T-helper 22 cell (primary cell): ENCODE results near the gene PIGM.
"Not testable (repeated sequence)": the region's sequence is repeated elsewhere in the genome, so short reads cannot be mapped to it uniquely, and the experiment has no call there.

ENCODE experiments used
- DNase-seq: peaks from one replicate; pipeline ENCODE4 v3.0.0-alpha.2; 2020; ENCODE audit warnings: low read depth

The PIGM gene

DNA sequence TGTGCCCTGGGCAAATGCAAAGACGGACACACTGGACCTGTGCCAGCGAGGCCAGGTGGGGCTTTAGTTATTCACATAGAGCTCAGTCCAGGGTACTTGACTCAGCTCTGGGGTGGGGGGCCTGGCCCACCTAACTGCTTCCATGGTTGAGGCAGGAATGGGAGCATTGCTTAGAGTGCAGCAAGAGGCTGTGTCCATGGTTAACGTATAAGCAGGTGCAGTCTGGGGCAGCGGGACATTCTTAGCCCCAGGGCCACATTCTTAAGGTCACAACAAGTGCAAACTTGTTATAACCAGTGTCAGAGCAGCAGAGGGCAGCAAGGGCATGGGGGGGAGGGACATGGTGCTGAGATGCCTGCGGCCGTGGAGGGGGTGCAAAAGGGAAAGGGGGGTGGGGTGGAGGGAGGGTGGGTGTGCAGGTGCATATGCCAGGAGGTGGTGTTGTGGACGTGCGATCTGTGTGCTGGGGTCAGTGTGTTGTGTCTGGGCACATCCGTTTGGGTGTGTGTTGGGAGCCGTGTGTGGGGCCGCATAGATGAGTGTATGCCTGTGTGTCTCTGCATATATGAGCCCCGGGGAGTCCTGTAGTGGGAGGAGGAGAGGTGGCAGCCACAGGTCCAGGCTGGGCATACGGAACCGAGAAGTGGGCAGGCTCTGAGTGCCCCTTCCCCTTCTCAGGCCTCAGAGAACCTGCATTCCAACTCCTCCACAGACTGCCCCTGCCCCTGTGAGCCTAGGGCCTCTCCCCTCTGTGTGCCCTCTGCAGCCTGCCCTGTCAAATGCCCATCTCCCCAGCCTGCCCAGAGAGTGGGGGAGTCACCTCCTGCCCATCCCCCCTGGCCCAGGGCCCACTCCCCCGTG, 29.8 kb upstream of the PIGM start:
- no peak for DNase-seq

DNA sequence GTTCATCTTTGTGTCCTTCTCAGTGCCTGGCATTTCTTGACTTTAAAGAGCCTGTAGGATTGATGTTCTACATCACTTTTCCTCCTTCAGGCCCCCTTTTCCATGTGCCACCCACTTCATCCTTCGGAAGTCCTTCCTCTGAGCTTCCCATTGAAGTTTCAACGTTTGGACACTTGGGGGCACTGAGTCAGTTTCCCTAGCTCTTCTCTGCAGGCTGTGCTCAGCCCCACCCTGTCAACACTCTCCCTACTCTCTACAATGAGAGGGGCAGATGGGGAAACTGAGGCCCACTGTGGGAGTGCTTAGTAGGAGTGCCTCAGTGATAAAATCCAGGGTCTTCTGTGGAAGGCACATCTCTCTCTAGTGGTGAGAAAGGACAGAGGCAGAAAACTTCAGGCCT, 26.3 kb upstream of the PIGM start:
- DNase-seq, result no peak

DNA sequence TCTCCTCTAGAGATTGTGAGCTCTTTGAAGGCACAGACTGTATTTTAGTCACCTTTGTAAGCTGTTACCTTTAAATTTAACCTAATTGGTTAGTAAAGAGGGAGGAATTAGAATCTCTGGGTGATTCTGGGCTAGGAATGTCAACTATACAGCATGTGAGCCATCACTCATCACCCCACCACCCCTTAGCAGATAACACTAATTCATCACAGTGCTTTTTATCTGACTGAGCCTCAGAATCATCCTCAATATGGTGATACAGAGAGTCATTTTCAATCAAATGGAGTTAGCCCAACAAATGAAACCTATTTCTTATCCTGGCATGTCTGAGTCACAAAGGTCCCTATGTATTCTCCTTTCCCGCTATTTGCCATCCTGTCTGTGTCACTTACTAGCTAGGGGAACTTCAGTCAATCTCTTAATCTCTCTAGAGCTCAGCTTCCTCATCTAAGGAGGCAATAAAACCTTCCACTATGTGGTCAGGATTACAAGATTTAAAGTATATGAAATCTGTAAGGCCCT, 24.9 kb upstream of the PIGM start:
- no peak for DNase-seq

DNA sequence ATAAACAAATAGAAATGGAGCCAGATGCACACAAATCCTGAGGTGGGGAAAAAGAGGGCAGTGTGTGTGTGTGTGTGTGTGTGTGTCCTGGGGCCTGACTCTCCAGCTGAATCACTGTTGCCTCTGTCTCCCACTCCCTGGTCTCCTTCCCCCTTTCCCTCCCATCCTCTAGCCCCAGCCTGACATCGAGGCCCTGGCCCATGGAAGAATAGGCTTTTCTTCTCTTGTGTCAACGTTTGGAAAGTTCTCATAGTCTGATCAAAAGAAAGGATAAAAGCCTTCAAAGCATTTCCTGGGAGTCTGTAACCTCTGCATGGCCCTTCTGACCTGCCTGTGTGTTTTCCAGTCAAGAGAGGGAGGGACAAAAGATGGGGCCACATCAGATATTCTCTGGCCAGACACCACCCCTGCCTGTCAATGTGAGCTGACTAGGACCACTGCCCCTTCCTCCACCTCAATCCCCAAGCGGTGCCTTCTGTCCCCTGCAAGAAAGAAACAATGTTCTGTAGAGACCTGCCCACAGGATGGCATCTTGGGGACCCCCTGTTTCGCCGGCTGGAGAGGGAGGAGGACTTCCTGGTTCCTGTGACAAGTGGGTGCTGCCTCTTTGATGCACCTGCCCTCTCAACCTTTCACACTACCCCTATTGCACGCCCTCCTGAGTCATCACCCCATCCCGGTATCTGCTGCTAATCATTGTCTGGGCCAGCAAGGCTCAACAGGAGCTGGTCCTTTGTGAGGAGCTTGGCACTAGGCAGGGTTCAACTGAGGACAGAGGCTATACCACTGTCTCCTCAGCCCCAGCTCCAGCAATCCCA, 22.0 kb upstream of the PIGM start:
- DNase-seq, result no peak

DNA sequence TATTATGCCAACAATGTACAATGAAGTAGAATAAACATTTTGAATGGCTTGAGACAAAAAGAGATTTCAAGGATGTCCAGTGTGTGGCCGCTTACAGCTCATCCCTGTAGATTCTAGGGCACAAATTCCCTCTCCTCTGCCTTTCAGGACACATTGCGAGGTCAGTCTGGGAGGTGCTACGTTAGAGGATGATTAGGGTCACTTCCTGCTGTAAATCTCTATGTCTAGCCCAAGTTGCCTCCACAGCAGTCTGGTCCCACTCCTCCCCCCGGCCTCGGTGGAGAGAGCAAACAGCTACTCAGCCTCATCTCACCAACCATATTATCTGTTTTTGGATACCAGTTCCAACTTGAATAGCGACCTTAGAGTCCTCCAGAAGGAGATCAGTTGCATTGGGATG, 21.1 kb upstream of the PIGM start:
- DNase-seq, result no peak

DNA sequence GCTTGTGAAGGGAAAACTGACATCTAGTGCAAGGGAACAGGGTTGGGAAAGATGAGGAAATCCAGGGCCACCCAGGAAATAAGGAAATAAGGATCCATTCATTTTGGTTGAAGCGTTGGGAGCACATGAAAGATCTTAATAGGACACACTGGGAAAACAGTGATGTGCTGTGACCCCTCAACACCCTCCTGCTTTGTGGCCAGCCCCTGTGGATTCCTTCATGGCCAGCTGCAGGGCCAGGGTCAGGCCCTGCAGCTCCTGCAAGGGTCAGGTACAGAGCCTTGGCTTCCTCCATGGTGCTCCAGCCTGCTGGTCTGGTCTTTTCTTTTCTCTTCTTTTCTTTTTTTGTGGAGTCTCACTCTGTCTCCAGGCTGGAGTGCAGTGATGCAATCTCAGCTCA, 18.8 kb upstream of the PIGM start:
- DNase-seq, result no peak

DNA sequence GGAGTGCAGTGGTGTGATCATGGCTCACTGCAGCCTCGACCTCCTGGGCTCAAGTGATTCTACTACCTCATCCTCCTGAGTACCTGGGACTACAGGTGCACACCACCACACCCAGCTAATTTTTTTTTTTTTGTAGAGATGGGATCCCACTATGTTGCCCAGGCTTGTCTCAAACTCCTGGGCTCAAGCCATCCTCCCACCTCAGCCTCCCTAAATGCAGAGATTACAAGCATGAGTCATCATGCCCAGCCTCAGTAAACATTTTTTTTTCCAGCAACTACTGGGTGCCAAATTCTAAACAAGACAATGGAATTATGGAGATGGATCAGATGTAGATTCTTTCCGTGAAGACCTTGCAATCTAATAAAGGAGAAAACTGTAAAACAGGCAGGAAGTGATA, 18.4 kb upstream of the PIGM start:
- DNase-seq, result not testable (repeated sequence)

DNA sequence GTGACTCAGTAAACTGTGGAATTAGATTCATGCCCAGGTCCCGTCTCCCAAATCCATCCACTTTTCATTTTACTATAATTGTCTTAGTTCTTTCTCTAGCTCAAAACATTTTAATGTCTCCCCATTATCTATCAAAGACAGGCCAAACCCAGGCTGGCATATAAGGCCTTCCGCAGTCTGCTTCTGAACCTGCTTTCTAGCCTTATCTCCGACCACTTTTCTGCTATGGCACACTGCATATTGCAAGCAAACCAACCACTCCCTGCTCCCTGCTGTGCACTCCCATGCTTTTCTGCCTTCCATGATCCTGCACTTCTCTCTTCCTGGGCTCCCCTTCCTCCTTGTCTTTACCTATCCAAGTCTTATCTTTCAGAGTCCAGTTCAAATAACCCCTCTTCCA, 17.3 kb upstream of the PIGM start:
- no peak for DNase-seq

DNA sequence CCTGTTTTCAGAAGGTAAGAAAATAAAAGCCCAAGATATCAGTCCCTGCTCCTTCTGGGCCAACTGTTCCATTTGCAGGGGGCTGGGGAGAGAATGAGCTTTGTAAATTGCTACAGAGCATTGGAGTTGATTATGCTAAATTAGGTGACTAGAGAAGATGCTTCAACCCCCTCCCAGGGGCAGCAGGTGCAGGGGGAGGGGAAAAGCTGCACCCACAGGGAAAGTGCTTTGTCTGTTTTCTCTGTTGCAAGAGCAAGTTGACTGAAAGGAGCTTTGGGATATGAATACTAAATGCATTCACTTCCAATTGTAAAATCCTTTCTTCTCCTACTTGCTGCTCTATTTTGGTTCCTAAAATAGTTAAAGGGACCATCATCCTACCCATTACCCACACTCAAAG, 16.5 kb upstream of the PIGM start:
- no peak for DNase-seq

DNA sequence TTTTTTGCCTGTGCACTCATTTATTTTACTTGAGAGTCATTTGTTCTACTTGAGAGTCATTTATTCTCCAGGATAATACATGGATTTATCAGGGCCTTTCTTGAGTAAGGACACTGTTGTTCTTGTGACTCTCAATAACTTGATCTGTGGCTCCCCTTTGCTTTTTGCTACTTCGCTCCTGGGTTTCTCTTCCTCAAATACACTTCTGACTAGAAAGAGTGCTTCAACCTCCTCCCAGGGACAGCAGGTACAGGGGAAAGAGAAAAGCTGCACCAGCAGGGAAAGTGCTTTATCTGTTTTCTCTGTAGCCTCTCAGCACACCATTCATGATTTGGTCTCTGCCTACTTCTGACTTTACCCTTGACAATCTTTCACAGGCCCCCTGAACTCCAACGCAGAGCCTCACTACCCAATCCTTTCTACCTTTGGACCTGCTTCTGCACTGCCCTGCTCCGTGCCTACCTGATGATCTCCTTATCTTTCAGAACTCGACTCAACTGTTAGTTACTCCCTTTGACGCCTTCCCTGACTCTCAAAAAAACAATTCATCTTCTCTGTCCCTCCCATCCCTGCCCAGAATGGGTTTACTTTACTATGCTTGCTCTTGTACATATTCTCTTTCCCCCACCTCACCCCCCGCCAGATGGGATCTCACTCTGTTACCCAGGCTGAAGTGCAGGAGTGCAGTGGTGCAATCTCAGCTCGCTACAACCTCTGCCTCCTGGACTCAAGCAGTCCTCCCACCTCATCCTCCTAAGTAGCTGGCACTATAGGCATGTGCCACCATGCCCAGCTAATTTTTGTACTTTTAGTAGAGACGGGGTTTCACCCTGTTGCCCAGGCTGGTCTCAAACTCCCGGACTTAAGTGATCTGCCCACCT, 15.6 kb upstream of the PIGM start:
- no peak for DNase-seq

DNA sequence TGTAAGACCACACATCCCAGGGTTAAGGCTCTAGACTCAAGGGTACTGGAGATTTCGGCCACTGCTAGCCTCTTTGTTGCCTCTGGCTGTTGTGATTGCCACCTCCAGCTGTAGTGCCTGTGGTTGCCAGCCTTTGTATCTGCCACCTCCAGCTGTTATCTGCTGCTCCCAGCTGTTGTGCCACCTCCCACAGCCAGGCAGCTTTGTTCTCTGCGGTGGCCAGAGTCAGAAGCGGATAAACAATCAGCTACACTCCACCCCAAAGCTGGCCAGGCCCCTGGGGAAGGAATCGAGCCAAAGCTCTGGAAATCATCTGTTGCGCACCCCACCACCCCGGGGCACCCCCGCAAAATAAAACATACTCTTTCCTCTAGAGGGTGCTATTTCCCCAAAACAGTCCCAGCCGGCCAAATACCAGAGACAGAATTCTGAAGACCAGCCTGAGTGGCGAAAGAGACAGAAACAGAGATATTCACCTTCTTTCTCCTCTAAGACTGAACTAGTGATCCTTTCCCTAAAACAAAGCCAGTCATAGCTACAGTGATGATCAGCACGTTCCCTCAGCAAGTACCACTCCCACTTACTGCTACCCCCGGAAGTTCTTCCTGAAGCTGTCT, 14.8 kb upstream of the PIGM start:
- DNase-seq, result no peak

DNA sequence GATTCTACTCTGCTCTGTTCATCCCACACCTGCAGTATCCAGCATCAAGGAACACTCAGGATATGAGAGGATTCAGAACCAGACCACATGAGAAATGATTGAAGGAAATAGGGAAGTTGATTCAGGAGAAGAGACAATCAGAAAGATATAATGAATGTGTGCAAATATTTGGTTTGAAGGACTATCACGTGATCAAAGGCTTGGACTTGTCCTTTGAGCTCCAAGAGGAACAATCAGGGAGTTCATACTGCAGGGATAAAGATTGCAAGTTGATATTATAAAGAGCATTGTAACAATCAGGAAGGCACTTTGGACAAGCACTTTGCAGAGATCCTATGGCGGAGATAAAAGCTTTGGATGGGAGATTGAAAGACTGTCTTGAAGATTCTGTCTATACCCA, 13.9 kb upstream of the PIGM start:
- DNase-seq, result no peak

DNA sequence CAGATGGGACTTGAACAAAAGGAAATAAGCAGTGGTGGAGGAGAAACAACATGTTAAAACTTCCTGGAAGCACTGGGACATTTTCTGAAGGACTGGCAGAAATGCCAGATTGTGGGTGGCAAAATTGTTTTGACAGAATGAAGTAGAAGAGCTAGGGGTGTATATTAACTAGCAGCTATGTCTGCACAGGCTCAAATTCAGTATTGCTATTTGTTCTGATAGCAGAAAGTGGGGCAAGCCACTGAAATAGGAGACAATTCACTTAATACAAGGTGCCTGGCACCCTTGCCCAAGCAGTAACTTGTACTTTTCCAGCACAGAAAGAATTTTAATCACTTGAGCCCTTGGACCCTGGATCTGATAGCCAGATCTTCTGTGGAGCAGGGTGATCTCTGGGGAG, 11.8 kb upstream of the PIGM start:
- DNase-seq, result no peak

DNA sequence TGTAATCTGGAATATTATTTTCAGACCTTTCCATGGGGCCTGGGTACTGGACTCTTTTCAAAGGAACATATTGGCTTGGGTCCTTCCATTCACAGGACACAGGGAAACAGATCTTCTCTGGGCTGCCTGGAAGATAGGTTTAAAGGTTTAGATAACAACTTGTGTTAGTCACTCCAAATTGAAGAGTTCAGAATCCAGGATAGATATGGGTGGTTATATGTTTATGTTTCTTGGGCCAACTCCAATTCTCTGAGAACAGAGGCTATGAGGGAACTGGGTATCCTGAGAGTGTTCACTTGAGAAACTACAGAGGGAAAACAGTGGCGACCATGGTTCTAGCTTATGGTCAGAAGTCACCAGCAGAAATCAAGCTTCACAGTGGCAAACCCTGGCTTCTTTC, 8.7 kb upstream of the PIGM start:
- no peak for DNase-seq

DNA sequence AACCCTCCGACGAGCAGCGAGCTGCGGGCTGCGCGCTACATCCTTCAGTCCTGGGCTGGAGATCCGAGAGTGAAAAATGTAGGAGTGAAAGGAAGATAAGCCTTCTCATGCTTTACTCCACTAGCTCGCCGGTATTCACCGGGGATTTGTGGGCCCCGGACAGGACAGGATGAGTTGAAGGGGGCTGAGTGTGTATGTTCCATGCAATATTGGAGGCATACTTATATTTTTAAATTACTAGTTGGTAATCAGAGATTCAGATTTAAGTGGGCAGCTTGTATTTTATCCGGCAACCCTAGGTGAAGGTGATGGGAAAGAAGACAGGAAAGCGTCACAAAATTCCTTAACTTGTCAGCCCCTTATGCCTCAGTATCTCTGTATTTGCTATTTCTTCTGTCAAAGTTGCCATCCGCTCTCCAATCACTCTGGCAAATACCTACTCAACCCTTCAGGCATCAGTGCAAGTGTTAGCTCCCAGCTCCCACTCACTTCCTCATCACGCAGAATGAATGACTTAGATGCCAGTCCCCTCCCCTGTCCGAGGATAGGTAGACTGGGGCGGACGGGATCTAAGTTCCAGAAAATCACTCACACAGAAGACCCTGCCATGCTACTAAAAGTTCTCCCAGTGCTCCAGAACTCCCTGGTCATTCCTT, 503 bp upstream of the PIGM start:
- DNase-seq, result no peak

DNA sequence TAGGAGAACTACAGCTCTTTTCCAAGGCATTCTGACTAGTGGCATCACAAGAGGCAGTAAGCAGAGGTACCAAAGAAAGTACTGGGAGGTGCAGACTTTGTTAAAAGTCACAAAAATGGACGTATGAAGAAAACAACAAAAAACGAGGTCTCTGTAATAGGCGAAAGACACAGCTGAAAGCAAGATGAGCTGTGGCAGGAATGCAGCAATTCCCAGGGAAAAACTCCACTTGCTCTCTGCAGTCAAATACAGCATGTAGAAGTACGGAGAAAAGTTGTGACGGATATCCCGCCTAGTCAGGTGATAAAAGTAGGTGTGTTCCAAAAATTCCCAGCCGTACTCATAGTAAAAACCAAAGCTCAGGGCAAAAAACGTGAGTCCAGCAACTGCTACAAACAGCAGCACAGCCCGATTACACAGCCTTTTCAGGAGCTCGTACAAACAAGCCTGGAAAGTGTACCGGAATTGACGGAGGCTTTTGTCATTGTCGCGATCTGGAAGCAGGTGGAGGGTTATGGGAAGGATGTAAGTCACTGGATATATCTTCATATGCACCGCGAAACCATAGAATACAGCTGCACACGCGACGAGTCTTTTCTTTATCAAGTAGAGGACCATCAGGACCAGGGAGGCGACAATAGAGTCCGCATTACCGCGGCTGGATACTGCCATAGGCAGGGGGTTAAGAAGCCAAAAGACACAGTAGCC, 979 bp downstream of the PIGM start:
- DNase-seq, result no peak

DNA sequence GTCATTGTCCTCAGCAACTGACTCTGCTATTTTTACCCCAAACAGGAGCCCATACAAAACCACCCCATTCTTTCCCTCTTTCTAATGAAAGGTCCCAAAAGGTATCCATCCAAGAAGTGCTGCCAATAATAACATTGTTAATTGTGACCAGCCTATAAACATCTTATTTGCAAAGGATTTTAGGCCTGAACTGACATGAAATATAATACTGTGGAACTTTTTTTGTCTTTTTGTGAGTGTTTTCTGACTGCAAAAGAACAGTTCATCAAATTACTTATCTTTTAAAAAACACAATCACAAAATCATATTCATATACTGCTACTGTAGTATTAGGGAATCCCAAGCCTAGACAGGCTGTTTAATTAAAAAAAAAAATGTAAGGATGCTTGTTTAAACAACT, 3.4 kb downstream of the PIGM start:
- DNase-seq, result no peak

DNA sequence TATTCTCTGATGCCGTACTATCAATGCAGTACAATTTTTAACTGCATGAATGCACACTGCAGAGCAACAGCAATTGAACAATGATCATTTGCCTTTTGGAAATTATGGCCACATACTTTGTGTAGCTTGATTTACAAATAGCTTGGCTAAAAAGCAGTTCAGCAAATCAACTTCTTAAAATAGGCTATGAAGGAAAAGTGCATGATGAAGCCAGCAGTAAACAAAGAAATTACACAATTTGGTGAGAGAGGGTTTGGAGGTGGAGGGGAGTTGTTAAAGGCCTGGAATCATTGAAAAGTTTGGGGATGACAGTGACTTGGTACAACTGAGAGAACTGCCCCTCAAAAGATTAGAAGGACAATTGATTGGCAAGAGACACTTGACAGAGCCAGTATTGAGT, 6.5 kb downstream of the PIGM start:
- DNase-seq, result no peak

DNA sequence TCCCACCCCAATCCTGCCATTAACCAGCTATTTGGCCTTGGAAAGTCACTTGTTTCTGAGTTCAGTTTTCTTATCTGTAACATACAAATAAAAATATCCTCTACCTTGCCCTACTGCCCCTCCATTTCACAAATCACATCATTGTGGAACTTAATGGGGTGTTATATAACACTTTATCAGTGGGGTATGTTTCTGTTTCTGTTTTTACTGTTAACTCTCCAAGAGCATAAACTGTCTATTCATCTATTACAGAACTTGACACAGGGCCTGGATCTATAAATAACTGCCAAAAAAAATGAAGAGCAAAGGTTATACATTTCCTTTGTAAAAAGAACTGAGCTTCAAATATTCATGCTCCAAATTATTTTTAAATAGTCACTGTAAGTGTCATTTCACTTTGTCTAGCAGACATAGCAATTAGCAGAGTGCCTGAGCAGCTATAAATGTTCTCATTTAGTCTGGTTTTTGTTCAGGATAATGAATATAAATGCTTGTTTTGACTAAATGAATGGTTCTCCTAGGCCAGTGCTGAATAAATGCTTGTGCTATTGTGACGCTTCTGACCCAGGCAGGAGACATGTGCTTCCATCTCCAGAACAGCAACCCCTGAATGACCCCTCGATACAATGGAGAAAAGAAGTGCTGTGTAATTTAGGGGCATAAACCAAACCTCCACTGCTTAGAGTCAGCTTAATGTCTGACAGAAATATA, 7.4 kb downstream of the PIGM start:
- no peak for DNase-seq
